Measurements from ENCODE around the gene CHST8.

The CHST8 gene

DNA sequence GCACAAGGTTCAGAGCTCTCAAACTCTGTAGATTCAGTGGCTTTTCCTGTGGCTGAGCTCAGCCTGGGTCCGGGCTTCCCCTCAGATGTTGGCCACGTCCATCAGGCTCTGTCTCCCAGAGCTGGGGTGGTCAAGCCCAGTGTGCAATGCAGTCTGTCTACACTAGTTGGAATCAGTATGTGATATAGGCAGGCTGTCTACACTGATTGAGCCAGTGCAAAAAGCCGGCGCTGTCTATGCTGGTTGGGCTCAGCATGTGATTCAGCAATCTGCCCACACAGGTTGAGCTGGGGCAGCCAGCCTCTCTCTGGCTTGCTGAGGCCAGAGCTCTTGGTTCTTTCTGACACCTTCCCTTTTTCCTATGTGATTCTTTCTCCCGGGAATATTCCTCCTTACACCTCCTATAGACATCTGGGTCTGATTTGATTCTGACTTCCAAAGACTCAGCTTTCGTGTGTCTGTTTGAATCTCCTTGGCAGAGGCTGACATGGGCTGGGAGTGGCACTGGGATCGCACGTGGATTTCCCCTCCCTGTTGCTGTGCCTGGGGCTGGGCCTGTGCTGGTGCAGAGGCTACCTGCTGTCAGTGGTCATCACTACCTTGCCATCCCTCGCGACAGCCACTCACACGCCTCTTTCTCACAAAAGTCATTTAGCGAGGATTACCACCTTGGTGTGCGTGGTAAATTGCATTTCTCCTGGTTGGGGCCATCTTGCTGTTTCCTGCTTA is 9.3 kb downstream of the CHST8 start:
- no peak overlapping the region for H3K4me3 ChIP-seq (ENCODE audit: low read length)
- DNase-seq (ENCODE audit: low read depth) = no peak
- TF ChIP-seq, protein P1, sequence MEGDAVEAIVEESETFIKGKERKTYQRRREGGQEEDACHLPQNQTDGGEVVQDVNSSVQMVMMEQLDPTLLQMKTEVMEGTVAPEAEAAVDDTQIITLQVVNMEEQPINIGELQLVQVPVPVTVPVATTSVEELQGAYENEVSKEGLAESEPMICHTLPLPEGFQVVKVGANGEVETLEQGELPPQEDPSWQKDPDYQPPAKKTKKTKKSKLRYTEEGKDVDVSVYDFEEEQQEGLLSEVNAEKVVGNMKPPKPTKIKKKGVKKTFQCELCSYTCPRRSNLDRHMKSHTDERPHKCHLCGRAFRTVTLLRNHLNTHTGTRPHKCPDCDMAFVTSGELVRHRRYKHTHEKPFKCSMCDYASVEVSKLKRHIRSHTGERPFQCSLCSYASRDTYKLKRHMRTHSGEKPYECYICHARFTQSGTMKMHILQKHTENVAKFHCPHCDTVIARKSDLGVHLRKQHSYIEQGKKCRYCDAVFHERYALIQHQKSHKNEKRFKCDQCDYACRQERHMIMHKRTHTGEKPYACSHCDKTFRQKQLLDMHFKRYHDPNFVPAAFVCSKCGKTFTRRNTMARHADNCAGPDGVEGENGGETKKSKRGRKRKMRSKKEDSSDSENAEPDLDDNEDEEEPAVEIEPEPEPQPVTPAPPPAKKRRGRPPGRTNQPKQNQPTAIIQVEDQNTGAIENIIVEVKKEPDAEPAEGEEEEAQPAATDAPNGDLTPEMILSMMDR (conservative IDR thresholded peaks at IDR 0.05; ENCODE audit: low read depth, low read length) = no peak

DNA sequence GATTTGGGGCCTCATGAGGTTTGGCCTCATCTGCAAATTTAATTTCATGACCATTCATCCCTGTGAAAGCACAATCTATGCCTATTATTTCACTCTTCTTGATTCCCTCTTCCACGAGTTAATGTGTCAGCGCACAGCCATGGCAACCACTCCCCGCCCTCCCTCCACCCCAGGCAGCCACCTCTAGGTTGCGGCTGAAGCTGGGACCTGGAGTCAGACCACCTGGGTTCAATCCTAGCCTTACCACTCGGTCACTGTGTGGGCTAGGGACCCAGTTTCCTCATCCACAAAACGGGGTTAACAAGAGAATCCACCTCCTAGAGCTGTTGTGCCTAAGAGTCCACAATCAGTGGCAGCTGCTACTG is 9.8 kb downstream of the CHST8 start:
- H3K4me3 ChIP-seq (ENCODE audit: low read length) = no peak overlapping the region
- DNase-seq (ENCODE audit: low read depth) = no peak
- TF ChIP-seq, protein P1 (conservative IDR thresholded peaks at IDR 0.05; ENCODE audit: low read depth, low read length) = no peak

DNA sequence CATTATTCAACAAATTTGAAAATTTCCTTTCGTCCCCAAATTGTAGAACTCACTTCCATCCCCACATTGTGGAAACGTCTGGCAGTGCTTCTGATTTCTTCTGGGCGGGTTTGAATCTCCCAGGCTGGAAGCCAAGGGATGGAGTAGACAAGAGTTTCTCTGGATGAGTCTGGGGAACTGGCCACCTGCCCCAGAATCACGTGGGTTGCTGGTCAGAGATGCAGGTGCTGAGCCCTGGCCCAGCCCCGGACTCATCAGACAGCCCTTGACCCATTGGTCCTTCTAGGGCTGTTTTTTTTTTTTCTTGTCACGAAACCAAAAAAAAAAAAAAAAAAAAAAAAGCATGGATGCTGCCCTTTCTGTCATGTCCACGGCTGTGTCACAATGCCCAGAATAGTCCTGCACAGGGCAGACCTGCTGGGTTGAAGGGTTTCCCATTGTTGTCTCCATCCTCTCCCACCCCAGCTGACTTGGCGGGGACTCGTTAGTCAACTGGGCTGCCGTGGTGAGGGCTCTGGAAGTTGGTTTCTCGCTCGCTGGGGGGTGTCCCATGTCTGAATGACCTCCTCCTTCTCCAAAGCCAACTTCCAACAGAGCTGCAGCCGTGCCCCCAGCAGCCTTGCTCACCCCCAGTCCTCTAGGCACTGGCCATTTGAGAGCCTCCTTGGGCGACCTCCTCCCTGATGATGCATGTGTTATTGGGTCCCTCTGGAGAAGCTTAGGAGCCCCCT is 12.8 kb downstream of the CHST8 start:
- TF ChIP-seq, protein P1 (conservative IDR thresholded peaks at IDR 0.05; ENCODE audit: low read depth, low read length) = no peak
- no peak overlapping the region for H3K4me3 ChIP-seq (ENCODE audit: low read length)
- DNase-seq (ENCODE audit: low read depth) = no peak

DNA sequence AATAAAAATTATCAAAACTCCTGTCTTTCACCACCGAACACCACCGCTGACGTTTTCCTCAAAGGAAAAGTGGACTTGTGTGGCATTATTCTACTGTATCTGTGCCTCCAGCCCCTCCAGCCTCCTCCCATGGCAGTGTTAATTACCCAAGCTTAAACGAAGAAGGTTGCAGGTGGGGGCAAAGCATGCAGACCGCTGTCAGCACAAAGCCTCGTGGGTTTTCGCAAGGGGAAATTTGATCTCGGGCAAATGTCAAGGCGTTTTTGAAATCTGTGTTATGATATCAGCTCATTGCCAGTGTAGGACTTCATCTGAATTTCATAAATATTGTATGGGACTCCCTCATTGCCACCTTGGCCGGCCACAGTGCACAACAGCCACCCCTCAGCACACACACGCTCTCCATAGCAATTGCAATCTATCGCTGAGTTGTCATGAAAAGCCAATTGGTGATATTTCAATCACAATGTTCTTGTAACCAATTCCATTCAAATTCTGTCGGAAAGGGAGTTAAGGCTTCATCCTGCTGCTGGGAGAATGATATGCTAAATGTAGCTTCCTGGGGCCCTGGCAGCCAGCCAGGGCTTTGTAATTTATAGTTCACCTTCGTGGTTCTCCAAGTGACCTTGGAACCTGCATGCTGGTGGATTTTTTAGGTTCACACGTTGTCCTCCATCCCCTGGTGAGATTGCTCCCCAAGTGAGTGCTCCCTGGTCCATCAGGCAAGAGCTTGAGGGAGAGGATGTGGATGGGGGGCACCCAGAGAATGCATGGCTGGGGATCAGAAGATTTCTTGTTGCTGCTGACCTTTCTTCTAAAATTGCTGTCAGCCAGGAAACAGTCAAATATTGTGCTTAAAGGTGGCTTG is 16.6 kb downstream of the CHST8 start:
- DNase-seq (ENCODE audit: low read depth) = no peak
- H3K4me3 ChIP-seq (ENCODE audit: low read length) = no peak overlapping the region
- TF ChIP-seq, protein P1 (conservative IDR thresholded peaks at IDR 0.05; ENCODE audit: low read depth, low read length) = no peak

DNA sequence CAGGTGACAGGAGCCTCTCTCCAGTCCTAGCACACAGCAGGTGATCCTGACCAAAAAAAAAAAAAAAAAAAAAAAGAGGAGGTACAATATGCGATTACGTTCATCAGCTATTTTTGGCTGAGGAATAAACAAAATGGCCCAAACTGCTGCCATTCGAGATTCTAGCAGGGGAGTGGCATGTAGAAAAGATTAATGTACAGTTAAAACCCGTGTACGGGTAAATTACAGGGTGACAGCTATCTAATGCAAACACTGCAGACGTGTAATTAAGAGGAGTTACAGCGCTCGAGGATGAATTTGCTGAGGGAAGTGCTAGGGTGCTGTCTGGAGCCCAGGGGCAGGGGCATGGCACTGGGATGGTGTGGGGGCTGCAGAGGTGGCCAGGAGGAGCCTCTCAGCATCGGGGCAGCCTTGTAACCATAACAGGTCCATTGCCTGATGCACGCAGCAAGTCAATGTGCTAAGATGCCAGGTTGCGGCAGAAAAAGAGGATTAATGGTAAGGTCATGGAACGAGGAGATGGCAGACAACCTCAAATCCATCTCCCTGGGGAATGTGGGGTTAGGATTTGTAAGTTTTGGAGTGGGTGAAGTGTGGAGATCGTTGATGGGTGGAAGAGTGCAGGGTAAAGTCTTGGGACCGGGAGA is 17.4 kb downstream of the CHST8 start:
- TF ChIP-seq, protein P1 (conservative IDR thresholded peaks at IDR 0.05; ENCODE audit: low read depth, low read length) = no peak
- no peak overlapping the region for H3K4me3 ChIP-seq (ENCODE audit: low read length)
- no peak for DNase-seq (ENCODE audit: low read depth)

DNA sequence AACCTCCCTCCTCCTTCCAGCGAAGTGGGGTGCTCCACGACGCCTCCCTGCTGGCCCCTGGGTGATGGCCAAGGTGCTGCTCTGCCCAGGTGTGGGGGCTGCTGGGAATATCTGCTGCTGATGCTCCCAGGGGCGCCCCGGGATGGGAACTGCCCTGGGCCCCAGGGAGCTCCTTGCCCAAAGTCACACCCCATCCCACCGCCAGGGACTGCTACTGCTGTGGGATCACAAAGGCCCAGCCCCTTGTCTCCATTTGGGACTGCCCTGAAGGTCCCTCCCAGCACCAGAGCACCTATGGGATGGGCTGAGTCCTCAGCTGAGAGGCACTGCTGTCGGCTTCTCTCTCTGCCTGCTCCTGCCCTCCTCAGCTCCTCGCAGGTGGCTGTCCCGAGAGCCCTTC is 19.0 kb downstream of the CHST8 start:
- H3K4me3 ChIP-seq (ENCODE audit: low read length) = no peak overlapping the region
- DNase-seq (ENCODE audit: low read depth) = no peak
- TF ChIP-seq, protein P1 (conservative IDR thresholded peaks at IDR 0.05; ENCODE audit: low read depth, low read length) = no peak
